ENCODE results near the gene GPR137. TPM values are rescaled to one million over a fixed set of nuclear protein-coding genes. Genes with fewer than 3 reads are reported as not detected.
A peak's percentile ranks its signal among the peaks of the same experiment; 100 is the strongest.
"Not testable (repeated sequence)": the region's sequence is repeated elsewhere in the genome, so short reads cannot be mapped to it uniquely, and the experiment has no call there.

The GPR137 gene
- polyA plus RNA-seq, 3 donors: 13.0 to 28.5 (median 25.2) TPM

DNA sequence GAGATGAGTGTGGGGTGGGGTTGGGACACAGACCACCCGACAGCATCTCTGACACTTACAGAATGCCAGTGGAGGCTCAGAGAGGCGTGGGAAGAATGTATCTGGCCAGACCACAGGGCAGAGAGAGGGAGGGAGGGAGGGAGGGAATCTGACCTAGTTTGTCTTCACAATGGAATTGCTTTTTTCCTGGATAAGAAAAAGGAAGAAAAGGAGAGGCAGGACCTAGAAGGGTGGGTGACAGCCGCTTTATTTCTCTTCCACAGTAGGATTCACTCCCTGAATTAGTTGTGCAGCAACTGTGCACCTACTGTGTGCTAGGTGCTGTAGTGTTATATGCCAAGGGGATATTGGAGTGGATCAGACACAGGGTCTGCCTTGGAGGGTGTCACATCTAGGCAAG lies 9.1 kb downstream of the GPR137 start:
- 56 to 63% (median 57%) methylated on average over 3 of the region's 3 CpGs for WGBS, 3 donors
- H3K27ac ChIP-seq (ENCODE audit: low read depth, low read length): no peak overlapping the region

DNA sequence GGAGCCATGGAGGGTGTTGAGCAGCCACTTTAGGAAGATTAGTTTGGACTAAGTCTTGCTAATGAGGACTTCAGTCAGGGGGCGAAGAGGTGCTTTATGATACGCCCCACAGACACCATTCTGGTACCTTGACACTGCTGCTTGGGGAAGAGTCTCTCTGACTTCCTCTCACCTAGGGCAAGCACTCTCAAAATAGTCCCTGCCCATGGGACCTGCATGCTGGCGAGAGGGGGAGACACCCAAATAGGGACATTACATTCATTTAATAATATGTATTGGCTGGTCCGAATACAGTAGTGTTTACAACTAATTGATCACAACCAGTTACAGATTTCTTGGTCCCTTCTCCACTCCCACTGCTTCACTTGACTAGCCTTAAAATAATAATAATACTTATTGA lies 10.1 kb downstream of the GPR137 start:
- no peak overlapping the region for H3K27ac ChIP-seq (ENCODE audit: low read depth, low read length)
- 86 to 92% (median 87%) methylated on average over 4 of the region's 4 CpGs for WGBS, 3 donors

- no peak overlapping the region for H3K27ac ChIP-seq (ENCODE audit: low read depth, low read length)
- WGBS, 3 donors: 26 to 50% (median 28%) methylated on average over 1 of the region's 1 CpG
Measured at GRCh38 chr11:64296236-64296635, 10.6 kb downstream of the GPR137 start.

- WGBS, 3 donors: 16 to 19% (median 17%) methylated on average over 34 of the region's 34 CpGs
- H3K27ac ChIP-seq (ENCODE audit: low read depth, low read length): no peak overlapping the region
Measured at GRCh38 chr11:64296830-64297698, 11.4 kb downstream of the GPR137 start.

DNA sequence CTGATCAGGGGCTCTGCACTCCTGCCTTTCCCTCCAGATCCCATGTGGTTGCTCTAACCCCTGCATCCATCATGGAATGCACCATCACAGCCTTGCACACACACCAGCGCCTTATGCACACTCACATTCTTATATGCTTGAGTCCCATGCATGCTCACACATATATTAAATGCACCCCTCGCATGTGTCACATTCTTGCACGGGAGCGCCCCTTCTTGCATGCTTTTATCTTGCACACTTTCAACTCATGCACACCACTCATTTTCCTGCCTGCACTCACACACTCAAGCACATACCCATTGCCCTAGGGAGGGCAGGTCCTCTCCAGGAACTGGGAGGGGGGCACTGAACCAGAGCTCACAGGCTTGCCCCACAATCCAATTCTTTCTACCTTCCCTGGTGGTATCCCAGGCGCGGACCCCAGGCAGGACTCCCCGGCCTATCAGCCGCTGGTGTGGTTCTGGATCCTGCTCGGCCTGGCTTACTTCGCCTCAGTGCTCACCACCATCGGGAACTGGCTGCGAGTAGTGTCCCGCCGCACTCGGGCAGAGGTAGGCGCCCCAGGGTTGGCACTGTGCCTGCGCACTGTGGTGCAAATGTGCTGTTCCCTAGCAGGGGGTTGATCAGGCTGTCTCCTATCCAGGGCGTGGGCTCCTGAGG lies 12.2 kb downstream of the GPR137 start:
- H3K27ac ChIP-seq (ENCODE audit: low read depth, low read length): no peak overlapping the region
- 33 to 48% (median 41%) methylated on average over 18 of the region's 18 CpGs for WGBS, 3 donors

- 3 to 5% (median 3%) methylated on average over 43 to 60 of the region's 60 CpGs for WGBS, 3 donors
- no peak overlapping the region for H3K27ac ChIP-seq (ENCODE audit: low read depth, low read length)
Measured at GRCh38 chr11:64298966-64299846, 13.6 kb downstream of the GPR137 start.

DNA sequence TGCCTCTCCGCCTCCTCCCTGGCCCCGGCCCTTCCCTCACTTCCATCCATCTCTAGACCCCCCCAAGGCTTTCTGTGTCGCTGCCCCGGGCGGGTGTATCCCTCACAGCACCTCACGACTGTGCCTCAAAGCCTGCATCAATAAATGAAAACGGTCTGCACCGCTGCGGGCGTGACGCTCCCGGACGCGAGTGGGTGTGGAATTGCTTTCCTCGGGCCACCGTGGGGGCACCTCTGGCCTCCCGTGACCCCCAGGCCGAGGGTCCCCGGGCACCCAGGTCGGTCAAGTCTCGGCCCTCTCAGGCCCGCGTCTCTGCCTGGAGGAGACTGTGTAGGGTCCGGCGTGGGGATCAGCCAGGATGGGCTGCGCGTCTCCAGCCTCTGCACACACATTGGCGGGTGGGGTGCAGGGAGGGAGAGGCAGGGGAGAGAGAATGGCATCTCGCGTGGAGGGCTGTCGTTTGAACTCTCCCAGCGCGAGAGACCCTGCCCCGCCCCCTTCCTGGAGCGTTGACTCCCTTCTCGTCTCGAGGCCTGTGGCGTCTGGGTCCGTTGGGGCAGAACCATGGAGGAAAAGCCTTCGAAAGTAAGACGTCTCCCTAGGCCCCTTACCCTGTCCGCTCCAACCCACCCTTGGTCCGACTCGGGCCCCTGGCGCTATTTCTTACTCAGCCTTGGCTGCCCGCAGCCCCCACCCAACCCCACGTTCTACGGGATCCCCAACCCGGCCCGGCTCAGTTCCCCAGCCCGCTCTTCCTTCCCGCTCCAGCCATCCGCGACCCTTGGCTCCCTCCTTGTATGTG lies 14.4 kb downstream of the GPR137 start, which contains the start of gene CATSPERZ:
Gene CATSPERZ (plus strand): TSS at position 512 of the 802 bp plus-strand sequence. CDS start 53 bp downstream, at position 565.
- WGBS, 3 donors: 3 to 7% (median 4%) methylated on average over 50 to 54 of the region's 54 CpGs
- H3K27ac ChIP-seq (ENCODE audit: low read depth, low read length): no peak within 1 kb of the TSS

GRCh38 chr11:64303109-64304031 lies 17.7 kb downstream of the GPR137 start:
- H3K27ac ChIP-seq (ENCODE audit: low read depth, low read length): no peak overlapping the region
- WGBS, 3 donors: 78 to 82% (median 82%) methylated on average over 13 of the region's 13 CpGs

DNA sequence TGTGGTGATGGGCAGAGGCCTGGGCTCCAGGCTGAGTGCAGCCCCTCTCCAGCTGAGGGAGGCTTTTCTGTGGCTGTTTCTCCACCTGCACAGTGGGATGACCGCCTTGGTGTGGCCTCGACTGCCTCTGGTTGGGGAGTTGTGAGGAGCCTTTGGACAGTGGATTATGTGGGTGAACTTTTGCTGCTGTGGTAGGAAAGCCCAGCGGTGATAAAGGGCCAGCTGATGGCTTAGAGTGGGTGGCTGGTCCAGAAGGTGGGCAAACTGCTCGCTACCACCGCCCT lies 18.3 kb downstream of the GPR137 start:
- H3K27ac ChIP-seq (ENCODE audit: low read depth, low read length): peak overlapping the region; percentile 44
- WGBS, 3 donors: 51 to 67% (median 54%) methylated on average over 5 of the region's 5 CpGs

DNA sequence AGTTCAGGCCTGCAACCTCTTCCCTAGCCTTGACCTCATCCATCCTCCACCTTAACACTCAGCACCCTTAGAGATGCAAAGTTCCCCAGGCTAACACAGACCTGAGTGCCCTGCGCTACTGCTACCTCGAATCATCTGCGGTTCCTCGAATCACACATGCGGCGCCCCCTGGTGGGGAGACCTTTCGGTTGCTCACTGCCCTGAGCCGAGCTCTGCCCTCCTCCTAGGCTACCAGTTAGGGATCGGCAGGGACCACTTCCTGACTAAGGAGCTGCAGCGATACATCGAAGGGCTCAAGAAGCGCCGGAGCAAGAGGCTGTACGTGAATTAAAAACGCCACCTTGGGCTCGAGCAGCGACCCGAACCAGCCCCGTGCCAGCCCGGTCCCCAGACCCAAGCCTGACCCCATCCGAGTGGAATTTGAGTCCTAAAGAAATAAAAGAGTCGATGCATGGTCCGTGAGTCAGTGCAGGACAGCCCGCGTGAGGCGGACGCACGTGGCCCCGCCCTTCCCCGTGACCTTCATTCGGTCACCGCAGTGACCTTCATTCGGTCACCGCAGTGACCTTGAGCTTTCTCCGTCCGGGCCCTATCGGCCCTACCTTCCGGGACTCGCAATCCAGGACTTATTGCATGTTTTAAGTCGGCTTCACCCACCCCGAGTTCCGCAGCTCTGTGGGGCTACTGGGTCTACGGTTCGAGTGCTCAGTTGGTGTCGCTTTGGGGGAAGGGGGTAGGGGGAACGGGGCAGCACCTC lies 18.8 kb downstream of the GPR137 start:
- 1% methylated on average over 46 of the region's 46 CpGs for WGBS, 3 donors
- peak overlapping the region; percentile 44 for H3K27ac ChIP-seq (ENCODE audit: low read depth, low read length)

DNA sequence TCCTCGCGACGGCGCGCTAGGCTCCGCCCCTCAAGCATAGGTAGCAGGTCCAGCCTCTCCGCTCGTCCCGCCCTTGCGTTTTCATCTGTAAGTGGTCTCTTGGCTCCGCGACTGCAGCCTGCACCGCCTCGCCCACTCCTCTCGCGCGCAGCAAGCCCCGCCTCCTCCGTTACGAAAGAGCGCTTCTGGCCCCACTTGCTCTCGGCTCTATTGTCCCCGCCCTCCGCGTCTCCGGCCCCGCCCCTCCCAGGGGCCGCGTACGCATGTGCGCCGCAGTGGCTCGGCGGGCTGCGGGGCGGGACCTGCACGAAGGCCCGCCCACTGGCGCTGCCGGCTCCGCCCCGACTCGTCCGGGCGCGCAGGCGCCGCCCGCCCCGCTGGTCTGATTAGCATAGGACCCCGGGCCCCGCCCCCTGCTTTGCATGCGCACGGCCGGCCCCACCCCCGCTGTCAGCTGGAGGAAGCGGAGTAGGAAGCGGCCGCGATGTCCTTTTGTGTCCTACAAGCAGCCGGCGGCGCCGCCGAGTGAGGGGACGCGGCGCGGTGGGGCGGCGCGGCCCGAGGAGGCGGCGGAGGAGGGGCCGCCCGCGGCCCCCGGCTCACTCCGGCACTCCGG lies 19.5 kb downstream of the GPR137 start, which contains the start of gene ESRRA:
Gene ESRRA (plus strand): TSS at position 450 of the 616 bp plus-strand sequence. CDS start 1,656 bp downstream, outside the sequence.
- WGBS, 3 donors: 0 to 1% (median 0%) methylated on average over 52 to 81 of the region's 81 CpGs
- H3K27ac ChIP-seq (ENCODE audit: low read depth, low read length): peak within 1 kb of the TSS; percentile 59

- H3K27ac ChIP-seq (ENCODE audit: low read depth, low read length): peak overlapping the region; percentile 59
- WGBS, 3 donors: 1 to 2% (median 1%) methylated on average over 51 to 71 of the region's 71 CpGs
Measured at GRCh38 chr11:64305691-64306562, 20.3 kb downstream of the GPR137 start.

GRCh38 chr11:64306563-64306875 lies 20.9 kb downstream of the GPR137 start:
- H3K27ac ChIP-seq (ENCODE audit: low read depth, low read length): no peak overlapping the region
- 17 to 31% (median 23%) methylated on average over 8 to 9 of the region's 9 CpGs for WGBS, 3 donors

DNA sequence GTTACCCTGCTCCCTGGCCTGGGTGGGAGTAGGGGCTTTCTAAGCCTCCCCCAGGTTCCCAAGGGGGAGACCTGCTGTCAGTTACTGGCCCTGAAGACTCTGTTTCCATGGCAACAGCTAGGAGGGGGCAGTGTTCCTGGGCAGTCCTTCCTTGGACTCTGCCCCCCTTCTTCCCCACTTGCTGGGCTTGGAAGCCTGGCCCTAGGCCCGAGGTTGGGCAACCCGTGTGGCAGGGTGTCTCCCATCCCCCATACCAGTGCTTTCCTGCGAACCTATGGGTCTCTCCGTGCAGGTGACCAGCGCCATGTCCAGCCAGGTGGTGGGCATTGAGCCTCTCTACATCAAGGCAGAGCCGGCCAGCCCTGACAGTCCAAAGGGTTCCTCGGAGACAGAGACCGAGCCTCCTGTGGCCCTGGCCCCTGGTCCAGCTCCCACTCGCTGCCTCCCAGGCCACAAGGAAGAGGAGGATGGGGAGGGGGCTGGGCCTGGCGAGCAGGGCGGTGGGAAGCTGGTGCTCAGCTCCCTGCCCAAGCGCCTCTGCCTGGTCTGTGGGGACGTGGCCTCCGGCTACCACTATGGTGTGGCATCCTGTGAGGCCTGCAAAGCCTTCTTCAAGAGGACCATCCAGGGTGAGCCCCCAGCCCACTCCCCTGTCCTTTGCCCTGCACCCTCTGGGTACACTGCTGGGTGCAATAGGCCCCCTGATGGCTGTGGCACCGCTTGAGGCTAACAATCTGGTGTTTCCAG lies 21.4 kb downstream of the GPR137 start:
- 58 to 74% (median 74%) methylated on average over 15 of the region's 15 CpGs for WGBS, 3 donors
- no peak overlapping the region for H3K27ac ChIP-seq (ENCODE audit: low read depth, low read length)

DNA sequence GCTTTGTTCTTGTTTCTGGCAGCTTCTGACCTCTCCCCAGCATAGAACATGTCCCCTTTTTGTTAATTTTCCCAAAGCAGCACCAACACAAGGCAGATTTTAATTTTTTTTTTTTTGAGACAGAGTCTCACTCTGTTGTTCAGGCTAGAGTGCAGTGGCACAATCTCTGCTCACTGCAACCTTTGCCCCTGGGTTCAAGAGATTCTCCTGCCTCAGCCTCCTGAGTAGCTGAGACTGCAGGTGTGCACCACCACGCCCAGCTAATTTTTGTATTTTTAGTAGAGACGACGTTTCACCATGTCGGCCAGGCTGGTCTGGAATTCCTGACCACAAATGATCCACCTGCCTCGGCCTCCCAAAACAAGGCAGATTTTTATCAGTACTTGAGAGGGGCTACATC lies 22.1 kb downstream of the GPR137 start:
- not testable (repeated sequence) for H3K27ac ChIP-seq (ENCODE audit: low read depth, low read length)
- WGBS, 3 donors: 93 to 95% (median 94%) methylated on average over 5 of the region's 5 CpGs
